Hepatic stellate cell (primary cell): ENCODE results near the gene STK32B.
A peak's percentile ranks its signal among the peaks of the same experiment; 100 is the strongest.
"Not testable (repeated sequence)": the region's sequence is repeated elsewhere in the genome, so short reads cannot be mapped to it uniquely, and the experiment has no call there.

ENCODE experiments used
- DNase-seq: peaks from one replicate; pipeline ENCODE4 v3.0.0; 2011; ENCODE audit warnings: low spot score

STK32B gene

GRCh38 chr4:5030927-5031326 is 20.4 kb upstream of the STK32B start:
- no peak for DNase-seq

- DNase-seq, result no peak
Measured at GRCh38 chr4:5032813-5033212, 18.5 kb upstream of the STK32B start.

GRCh38 chr4:5033281-5033841 is 17.9 kb upstream of the STK32B start:
- no peak for DNase-seq

- no peak for DNase-seq
Measured at GRCh38 chr4:5034206-5034605, 17.1 kb upstream of the STK32B start.

- DNase-seq, result no peak
Measured at GRCh38 chr4:5036239-5036638, 15.0 kb upstream of the STK32B start.

- peak; percentile 61 for DNase-seq
Measured at GRCh38 chr4:5037553-5038551, 13.4 kb upstream of the STK32B start.

- DNase-seq, result no peak
Measured at GRCh38 chr4:5039800-5040199, 11.5 kb upstream of the STK32B start.

GRCh38 chr4:5040856-5041620 is 10.2 kb upstream of the STK32B start:
- DNase-seq, result no peak

GRCh38 chr4:5041699-5042098 is 9.6 kb upstream of the STK32B start:
- no peak for DNase-seq

- no peak for DNase-seq
Measured at GRCh38 chr4:5043579-5043978, 7.7 kb upstream of the STK32B start.

- no peak for DNase-seq
Measured at GRCh38 chr4:5044341-5044740, 6.9 kb upstream of the STK32B start.

- no peak for DNase-seq
Measured at GRCh38 chr4:5045097-5045496, 6.2 kb upstream of the STK32B start.

- no peak for DNase-seq
Measured at GRCh38 chr4:5048721-5049120, 2.6 kb upstream of the STK32B start.

GRCh38 chr4:5050520-5051277 is 581 bp upstream of the STK32B start:
- DNase-seq, result peak; percentile 85

- DNase-seq, result no peak
Measured at GRCh38 chr4:5052204-5052702, 973 bp downstream of the STK32B start.

- DNase-seq, result no peak
Measured at GRCh38 chr4:5052726-5053425, 1.6 kb downstream of the STK32B start.

- DNase-seq, result no peak
Measured at GRCh38 chr4:5054532-5054931, 3.3 kb downstream of the STK32B start.

- no peak for DNase-seq
Measured at GRCh38 chr4:5055411-5055810, 4.1 kb downstream of the STK32B start.

- DNase-seq, result no peak
Measured at GRCh38 chr4:5066101-5066500, 14.8 kb downstream of the STK32B start.

GRCh38 chr4:5066968-5067367 is 15.7 kb downstream of the STK32B start:
- not testable (repeated sequence) for DNase-seq

- no peak for DNase-seq
Measured at GRCh38 chr4:5067908-5068307, 16.6 kb downstream of the STK32B start.
